Gastroesophageal sphincter (tissue), 4 donors: ENCODE measurements around the gene GPX4. TPM values are rescaled to one million over a fixed set of nuclear protein-coding genes. Genes with fewer than 3 reads are reported as not detected.
A peak's percentile ranks its signal among the peaks of the same experiment; 100 is the strongest.

Experiments used
- ATAC-seq: fragments of 150-250 bp; one replicate; pipeline ENCODE4 v1.9.1; 2016; ENCODE audit warnings: mild to moderate bottlenecking, moderate library complexity
- H3K27ac ChIP-seq, 4 donors: fragments of 200-600 bp; sonication (generic) in 3 of 4; 1 replicate in 3 of 4; 2 replicates in 1 of 4; pipeline ENCODE4 v1.5.1; 2016 to 2019
- H3K27me3 ChIP-seq: fragments of 200-600 bp; sonication (generic); one replicate; pipeline ENCODE4 v1.5.1; 2019
- H3K36me3 ChIP-seq, 2 donors: fragments of 200-600 bp; sonication (generic); one replicate each; pipeline ENCODE4 v1.5.1; 2019; ENCODE audit warnings: control low read depth in 1 of 2
- H3K4me1 ChIP-seq, 3 donors: fragments of 200-600 bp; sonication (generic); 1 replicate in 2 of 3; 2 replicates in 1 of 3; pipeline ENCODE4 v1.5.1; 2016 to 2019; ENCODE audit warnings: control low read depth in 2 of 3
- H3K4me3 ChIP-seq, 2 donors: fragments of 200-600 bp; sonication (generic); one replicate each; pipeline ENCODE4 v1.5.1; 2019; ENCODE audit warnings: mild to moderate bottlenecking in 1 of 2, moderate library complexity in 1 of 2
- H3K9me3 ChIP-seq, 3 donors: fragments of 200-600 bp; sonication (generic); one replicate each; pipeline ENCODE4 v1.5.1; 2017 to 2019; ENCODE audit warnings: control low read depth in 2 of 3
- CTCF ChIP-seq, 4 experiments: fragments of 200-600 bp in 2 of 4; fragments of 450-650 bp in 2 of 4; sonication (generic) in 1 of 4; IDR thresholded peaks; one replicate each; pipeline ENCODE4 v1.5.1; 2017 to 2019; ENCODE audit warnings: antibody characterized with exemption in 4 of 4, mild to moderate bottlenecking in 2 of 4, moderate library complexity in 2 of 4
- EP300 ChIP-seq: sonication (generic); formaldehyde crosslinking; IDR thresholded peaks from one replicate; pipeline ENCODE4 v1.6.1; 2017; ENCODE audit warnings: antibody characterized with exemption, mild to moderate bottlenecking
- POLR2A ChIP-seq, 2 donors: fragments of 450-650 bp; IDR thresholded peaks; one replicate each; pipeline ENCODE4 v1.6.1; 2017; ENCODE audit warnings: antibody characterized with exemption in 2 of 2, mild to moderate bottlenecking in 2 of 2, moderate library complexity in 1 of 2
- POLR2AphosphoS5 ChIP-seq: sonication (generic); formaldehyde crosslinking; IDR thresholded peaks from one replicate; pipeline ENCODE4 v1.6.1; 2017; ENCODE audit warnings: antibody characterized with exemption
- WGBS, 2 donors: methylation state at CpG; one replicate each; pipeline ENCODE4 v1.1.5; 2018; ENCODE audit warnings: low coverage in 1 of 2; 5-methylcytosine and 5-hydroxymethylcytosine counted together
- total RNA-seq, 4 donors: library from RNA; depleted of rRNA; stranded (reverse); fragments of >200 nt; gene quantifications; one replicate each; pipeline ENCODE4 v1.1.0, GENCODE V29; 2016

GPX4 gene
- total RNA-seq, 4 donors from 2014 or later, result 311 to 452 (median 349) TPM

GRCh38 chr19:1093330-1093729 is 10.5 kb upstream of the GPX4 start:
- 73 to 85% methylated on average over 5 to 8 of the region's 15 CpGs for WGBS, 2 donors
- peak overlapping the region in 1 of 2 donors; percentile 71 for H3K4me3 ChIP-seq
- no peaks in the 10 kb centered on the region for H3K9me3 ChIP-seq
- H3K36me3 ChIP-seq, result peaks cover 0 to 55% of the 10 kb centered on the region in 2 donors
- no peaks in the 10 kb centered on the region for H3K27me3 ChIP-seq
- H3K27ac ChIP-seq, result no peak overlapping the region
- TF ChIP-seq POLR2AphosphoS5, result no peak
- TF ChIP-seq CTCF (IDR thresholded peaks at IDR 0.05), result no peak
- no peak for TF ChIP-seq POLR2A (IDR thresholded peaks at IDR 0.05)
- TF ChIP-seq EP300, result no peak
- peaks cover 0 to 49% (median 23%) of the 10 kb centered on the region in 3 donors for H3K4me1 ChIP-seq
- no peak for ATAC-seq

GRCh38 chr19:1093811-1094553 is 9.8 kb upstream of the GPX4 start:
- Histone ChIP-seq H3K9me3 (no peaks in the 10 kb centered on the region), H3K36me3 (peaks cover 0 to 49% of the 10 kb centered on the region in 2 donors), H3K27me3 (no peaks in the 10 kb centered on the region), H3K4me1 (peaks cover 0 to 49% (median 24%) of the 10 kb centered on the region in 3 donors), H3K4me3 (peak overlapping the region; percentile 71 to 81), H3K27ac (peak overlapping the region in 1 of 4 donors; percentile 85)
- no peak for ATAC-seq
- 38 to 72% methylated on average over 7 to 10 of the region's 32 CpGs for WGBS, 2 donors
- no peak for TF ChIP-seq EP300
- no peak for TF ChIP-seq POLR2AphosphoS5
- TF ChIP-seq CTCF (IDR thresholded peaks at IDR 0.05), result no peak
- TF ChIP-seq POLR2A (IDR thresholded peaks at IDR 0.05), result no peak

- H3K4me3 ChIP-seq, result peak overlapping the region; percentile 71 to 81
- H3K27ac ChIP-seq, result peak overlapping the region in 3 of 4 donors; percentile 76 to 89 (median 85)
- H3K27me3 ChIP-seq, result no peaks in the 10 kb centered on the region
- H3K4me1 ChIP-seq, result peaks cover 0 to 49% (median 26%) of the 10 kb centered on the region in 3 donors
- no peak for TF ChIP-seq POLR2AphosphoS5
- no peak for TF ChIP-seq CTCF (IDR thresholded peaks at IDR 0.05)
- TF ChIP-seq EP300, result no peak
- no peak for TF ChIP-seq POLR2A (IDR thresholded peaks at IDR 0.05)
- peaks cover 0 to 42% of the 10 kb centered on the region in 2 donors for H3K36me3 ChIP-seq
- no peaks in the 10 kb centered on the region for H3K9me3 ChIP-seq
- ATAC-seq, result no peak
- WGBS, 2 donors, result 0% methylated on average over 1 to 2 of the region's 19 CpGs
These were observed 9.2 kb upstream of the GPX4 start for GRCh38 chr19:1094655-1094977.

DNA sequence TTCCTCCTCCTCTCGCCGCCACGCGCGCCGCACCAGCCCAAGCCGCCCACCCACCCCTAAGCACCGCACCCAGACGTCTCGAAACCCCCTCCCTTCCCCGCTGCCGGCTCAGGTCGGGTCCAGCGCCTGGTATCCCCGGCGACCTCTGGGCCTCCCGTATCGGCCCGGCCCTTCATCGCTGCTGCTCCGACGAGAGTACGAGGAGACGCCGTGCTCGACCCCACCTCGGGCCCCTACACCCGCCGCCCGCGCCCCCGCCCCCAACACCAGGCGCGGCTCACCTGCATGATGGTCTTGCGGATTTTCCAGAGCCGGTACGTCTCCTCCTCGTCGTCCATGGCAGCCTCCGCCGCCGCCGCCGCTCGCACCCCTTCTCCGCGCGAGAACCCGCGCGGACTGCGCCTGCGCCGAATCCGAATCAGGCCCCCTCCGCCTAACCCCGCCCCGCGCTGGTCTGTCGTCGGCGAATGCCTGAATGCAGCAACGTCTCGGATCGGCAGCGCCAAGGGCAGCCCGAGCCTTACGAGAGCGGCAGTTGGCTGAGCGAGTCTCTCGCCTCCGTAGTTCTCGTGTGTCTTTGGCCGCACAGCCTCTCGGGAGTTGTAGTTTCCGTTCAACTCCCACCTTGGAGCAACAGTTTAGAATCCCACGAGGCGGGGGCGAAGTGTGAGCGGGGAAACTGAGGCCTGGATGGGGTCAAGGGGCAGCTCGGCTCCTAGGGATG is 8.7 kb upstream of the GPX4 start, which contains the start of gene POLR2E:
TSS of gene POLR2E (minus strand) at position 398 of the 724 bp plus-strand sequence. CDS start at position 338, 60 bp downstream.
- no peaks in the 10 kb centered on the region for H3K27me3 ChIP-seq
- peaks cover 0 to 54% (median 26%) of the 10 kb centered on the region in 3 donors for H3K4me1 ChIP-seq
- TF ChIP-seq EP300 (no peak), CTCF (IDR thresholded peaks at IDR 0.05) (peak in 1 of 4 experiments; percentile 12), POLR2AphosphoS5 (peak; percentile 69), POLR2A (IDR thresholded peaks at IDR 0.05) (peak; percentile 58 to 68)
- H3K27ac ChIP-seq, result peak within 1 kb of the TSS; percentile 29 to 89 (median 80)
- H3K9me3 ChIP-seq, result no peaks in the 10 kb centered on the region
- ATAC-seq, result peak; percentile 99
- H3K4me3 ChIP-seq, result peak within 1 kb of the TSS; percentile 71 to 81
- peaks cover 0 to 37% of the 10 kb centered on the region in 2 donors for H3K36me3 ChIP-seq
- WGBS, 2 donors, result no CpG with 5 or more reads among the region's 81 CpGs
